ENCODE data around the gene DNAH8.

GRCh38 chr6:38818691-38819090, 103.6 kb downstream of the DNAH8 start:
- TF ChIP-seq POLR2A (IDR thresholded peaks at IDR 0.05), result no peak
- TF ChIP-seq, protein P1, sequence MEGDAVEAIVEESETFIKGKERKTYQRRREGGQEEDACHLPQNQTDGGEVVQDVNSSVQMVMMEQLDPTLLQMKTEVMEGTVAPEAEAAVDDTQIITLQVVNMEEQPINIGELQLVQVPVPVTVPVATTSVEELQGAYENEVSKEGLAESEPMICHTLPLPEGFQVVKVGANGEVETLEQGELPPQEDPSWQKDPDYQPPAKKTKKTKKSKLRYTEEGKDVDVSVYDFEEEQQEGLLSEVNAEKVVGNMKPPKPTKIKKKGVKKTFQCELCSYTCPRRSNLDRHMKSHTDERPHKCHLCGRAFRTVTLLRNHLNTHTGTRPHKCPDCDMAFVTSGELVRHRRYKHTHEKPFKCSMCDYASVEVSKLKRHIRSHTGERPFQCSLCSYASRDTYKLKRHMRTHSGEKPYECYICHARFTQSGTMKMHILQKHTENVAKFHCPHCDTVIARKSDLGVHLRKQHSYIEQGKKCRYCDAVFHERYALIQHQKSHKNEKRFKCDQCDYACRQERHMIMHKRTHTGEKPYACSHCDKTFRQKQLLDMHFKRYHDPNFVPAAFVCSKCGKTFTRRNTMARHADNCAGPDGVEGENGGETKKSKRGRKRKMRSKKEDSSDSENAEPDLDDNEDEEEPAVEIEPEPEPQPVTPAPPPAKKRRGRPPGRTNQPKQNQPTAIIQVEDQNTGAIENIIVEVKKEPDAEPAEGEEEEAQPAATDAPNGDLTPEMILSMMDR (IDR thresholded peaks at IDR 0.05), result no peak

Data from testis (tissue), 2 donors.